Activated CD8-positive, alpha-beta memory T cell treated with anti-CD3 and anti-CD28 coated beads, Interleukin-2, amount 10 ng/mL, durations not matched to agents 7 days and 5 days (primary cell): Measurements from ENCODE around the gene CFD. TPM values are rescaled to one million over a fixed set of nuclear protein-coding genes. Genes with fewer than 3 reads are reported as not detected.

Experiments
- ATAC-seq: fragments of 150-1000 bp; cut with Tn5 transposase; one replicate; pipeline ENCODE4 v1.10.0; 2021; ENCODE audit warnings: moderate library complexity
- CTCF ChIA-PET: fragments of 350-600 bp; sonication (Branson Sonifier 250); formaldehyde crosslinking; loops from one replicate; lab custom pipeline; 2021; ENCODE audit warnings: antibody characterized with exemption; lab: Charles Lee
- DNase-seq: peaks from one replicate; pipeline ENCODE4 v3.0.0-alpha.2; 2020
- H3K27ac Mint-ChIP-seq: one replicate; pipeline ENCODE4 v1.8.0; 2021; ENCODE audit warnings: mild to moderate bottlenecking, mixed read lengths
- H3K27me3 Mint-ChIP-seq: one replicate; pipeline ENCODE4 v1.8.0; 2021; ENCODE audit warnings: mixed read lengths
- H3K36me3 Mint-ChIP-seq: one replicate; pipeline ENCODE4 v1.8.0; 2021; ENCODE audit warnings: mild to moderate bottlenecking, mixed read lengths
- H3K4me1 Mint-ChIP-seq: one replicate; pipeline ENCODE4 v1.8.0; 2021; ENCODE audit warnings: mixed read lengths
- H3K4me3 Mint-ChIP-seq: one replicate; pipeline ENCODE4 v1.8.0; 2021; ENCODE audit warnings: mild to moderate bottlenecking, moderate library complexity, mixed read lengths
- H3K9me3 Mint-ChIP-seq: one replicate; pipeline ENCODE4 v1.8.0; 2022; ENCODE audit warnings: low read depth, mixed read lengths
- total RNA-seq, 2 experiments: library from RNA; stranded (reverse); gene quantifications; one replicate each; pipeline ENCODE4 v1.2.3, GENCODE V29; 2021

CFD gene
- total RNA-seq, 2 experiments from 2014 or later = 0.66 to 1.5 TPM

- no peak for ATAC-seq
- H3K27me3 Mint-ChIP-seq = no peaks in the 10 kb centered on the region
- H3K9me3 Mint-ChIP-seq = no peaks in the 10 kb centered on the region
- CTCF ChIA-PET = no interaction called here
- H3K4me3 Mint-ChIP-seq = no peak overlapping the region
- peaks cover 3% of the 10 kb centered on the region for H3K4me1 Mint-ChIP-seq
- H3K36me3 Mint-ChIP-seq = peaks cover 8% of the 10 kb centered on the region
- DNase-seq = no peak
- peak overlapping the region; percentile 42 for H3K27ac Mint-ChIP-seq
Observed at GRCh38 chr19:898663-899062, 39.2 kb downstream of the CFD start.

GRCh38 chr19:899336-900042 is 40.0 kb downstream of the CFD start:
- Mint-ChIP-seq H3K4me1 (peaks cover 3% of the 10 kb centered on the region), H3K36me3 (peaks cover 8% of the 10 kb centered on the region), H3K9me3 (no peaks in the 10 kb centered on the region), H3K27ac (no peak overlapping the region), H3K4me3 (no peak overlapping the region), H3K27me3 (no peaks in the 10 kb centered on the region)
- CTCF ChIA-PET = no interaction called here
- ATAC-seq = no peak
- DNase-seq = no peak

- CTCF ChIA-PET = no interaction called here
- Mint-ChIP-seq H3K36me3 (peaks cover 8% of the 10 kb centered on the region), H3K27me3 (no peaks in the 10 kb centered on the region), H3K9me3 (no peaks in the 10 kb centered on the region), H3K27ac (no peak overlapping the region), H3K4me3 (no peak overlapping the region), H3K4me1 (peaks cover 3% of the 10 kb centered on the region)
- peak; percentile 27 for ATAC-seq
- DNase-seq = no peak
Observed at GRCh38 chr19:900043-900301, 40.5 kb downstream of the CFD start.

GRCh38 chr19:900302-901111 is 41.0 kb downstream of the CFD start:
- H3K36me3 Mint-ChIP-seq = peaks cover 8% of the 10 kb centered on the region
- H3K27me3 Mint-ChIP-seq = no peaks in the 10 kb centered on the region
- no peak overlapping the region for H3K27ac Mint-ChIP-seq
- no peak overlapping the region for H3K4me3 Mint-ChIP-seq
- ATAC-seq (peak; percentile 72), DNase-seq (peak; percentile 58)
- peaks cover 3% of the 10 kb centered on the region for H3K4me1 Mint-ChIP-seq
- CTCF ChIA-PET = interaction anchor here (1.2 kb wide), 1 partner anchor 10 kb away, joined by 4 read pairs; no protein-coding TSS in a partner anchor
- H3K9me3 Mint-ChIP-seq = no peaks in the 10 kb centered on the region

GRCh38 chr19:901216-902092 is 42.0 kb downstream of the CFD start:
- no peaks in the 10 kb centered on the region for H3K27me3 Mint-ChIP-seq
- peaks cover 4% of the 10 kb centered on the region for H3K4me1 Mint-ChIP-seq
- DNase-seq (no peak), ATAC-seq (no peak)
- no peak overlapping the region for H3K27ac Mint-ChIP-seq
- no peak overlapping the region for H3K4me3 Mint-ChIP-seq
- H3K9me3 Mint-ChIP-seq = no peaks in the 10 kb centered on the region
- CTCF ChIA-PET = interaction anchor here (1.0 to 1.2 kb wide), 2 partner anchors 8 to 9 kb away, joined by 3 to 4 read pairs; partner anchors contain the start of genes MED16 and RNU6-9
- H3K36me3 Mint-ChIP-seq = peaks cover 8% of the 10 kb centered on the region

GRCh38 chr19:902093-902370 is 42.6 kb downstream of the CFD start:
- no peak for DNase-seq
- ATAC-seq = no peak
- Mint-ChIP-seq H3K9me3 (no peaks in the 10 kb centered on the region), H3K4me1 (peaks cover 8% of the 10 kb centered on the region), H3K27ac (no peak overlapping the region), H3K36me3 (peaks cover 5% of the 10 kb centered on the region), H3K27me3 (no peaks in the 10 kb centered on the region), H3K4me3 (no peak overlapping the region)
- CTCF ChIA-PET = interaction anchor here (1.0 kb wide), 1 partner anchor 9 kb away, joined by 3 read pairs; the partner anchor contains the start of genes MED16 and RNU6-9

GRCh38 chr19:902446-903226 is 43.2 kb downstream of the CFD start:
- H3K27ac Mint-ChIP-seq = no peak overlapping the region
- CTCF ChIA-PET = interaction anchor here (1.0 kb wide), 1 partner anchor 9 kb away, joined by 3 read pairs; the partner anchor contains the start of genes MED16 and RNU6-9
- H3K4me3 Mint-ChIP-seq = no peak overlapping the region
- DNase-seq (no peak), ATAC-seq (no peak)
- H3K9me3 Mint-ChIP-seq = no peaks in the 10 kb centered on the region
- H3K36me3 Mint-ChIP-seq = peaks cover 4% of the 10 kb centered on the region
- H3K27me3 Mint-ChIP-seq = no peaks in the 10 kb centered on the region
- H3K4me1 Mint-ChIP-seq = peaks cover 13% of the 10 kb centered on the region

- CTCF ChIA-PET = interaction anchor here (7.8 kb wide), 1 partner anchor 39 kb away, joined by 57 read pairs; no protein-coding TSS in a partner anchor
- H3K27ac Mint-ChIP-seq = no peak overlapping the region
- no peak overlapping the region for H3K4me3 Mint-ChIP-seq
- DNase-seq = no peak
- ATAC-seq = no peak
- H3K4me1 Mint-ChIP-seq = peaks cover 20% of the 10 kb centered on the region
- no peaks in the 10 kb centered on the region for H3K9me3 Mint-ChIP-seq
- peaks cover 4% of the 10 kb centered on the region for H3K36me3 Mint-ChIP-seq
- no peaks in the 10 kb centered on the region for H3K27me3 Mint-ChIP-seq
Observed at GRCh38 chr19:903266-903797, 43.9 kb downstream of the CFD start.

GRCh38 chr19:904545-904944 is 45.1 kb downstream of the CFD start:
- Mint-ChIP-seq H3K27ac (no peak overlapping the region), H3K27me3 (no peaks in the 10 kb centered on the region), H3K36me3 (peaks cover 4% of the 10 kb centered on the region), H3K4me3 (no peak overlapping the region), H3K4me1 (peaks cover 32% of the 10 kb centered on the region), H3K9me3 (no peaks in the 10 kb centered on the region)
- DNase-seq (no peak), ATAC-seq (no peak)
- CTCF ChIA-PET = interaction anchor here (1.4 to 7.8 kb wide), 3 partner anchors 11 to 80 kb away, joined by 3 to 57 read pairs (median 5); partner anchors contain the start of genes MED16, RNU6-9 and WDR18

- no peak for ATAC-seq
- Mint-ChIP-seq H3K36me3 (peaks cover 5% of the 10 kb centered on the region), H3K4me3 (no peak overlapping the region), H3K4me1 (peaks cover 43% of the 10 kb centered on the region), H3K27me3 (no peaks in the 10 kb centered on the region), H3K9me3 (no peaks in the 10 kb centered on the region), H3K27ac (peak overlapping the region; percentile 36)
- CTCF ChIA-PET = interaction anchor here (1.9 to 7.8 kb wide), 2 partner anchors 10 to 42 kb away, joined by 4 to 57 read pairs; no protein-coding TSS in a partner anchor
- no peak for DNase-seq
Observed at GRCh38 chr19:906480-906879, 47.0 kb downstream of the CFD start.

- ATAC-seq (no peak), DNase-seq (no peak)
- CTCF ChIA-PET = interaction anchor here (1.2 to 7.8 kb wide), 5 partner anchors 11 to 334 kb away, joined by 3 to 57 read pairs (median 7); partner anchors contain the start of genes ATP5F1D, MED16, RNU6-9 and WDR18
- no peaks in the 10 kb centered on the region for H3K27me3 Mint-ChIP-seq
- peaks cover 43% of the 10 kb centered on the region for H3K4me1 Mint-ChIP-seq
- H3K4me3 Mint-ChIP-seq = no peak overlapping the region
- H3K36me3 Mint-ChIP-seq = peaks cover 4% of the 10 kb centered on the region
- peak overlapping the region; percentile 98 for H3K27ac Mint-ChIP-seq
- H3K9me3 Mint-ChIP-seq = no peaks in the 10 kb centered on the region
Observed at GRCh38 chr19:907183-907853, 47.9 kb downstream of the CFD start.
